Measurements from ENCODE around the gene FBLL1.
"Not testable (repeated sequence)": the region's sequence is repeated elsewhere in the genome, so short reads cannot be mapped to it uniquely, and the experiment has no call there.

FBLL1 gene

DNA sequence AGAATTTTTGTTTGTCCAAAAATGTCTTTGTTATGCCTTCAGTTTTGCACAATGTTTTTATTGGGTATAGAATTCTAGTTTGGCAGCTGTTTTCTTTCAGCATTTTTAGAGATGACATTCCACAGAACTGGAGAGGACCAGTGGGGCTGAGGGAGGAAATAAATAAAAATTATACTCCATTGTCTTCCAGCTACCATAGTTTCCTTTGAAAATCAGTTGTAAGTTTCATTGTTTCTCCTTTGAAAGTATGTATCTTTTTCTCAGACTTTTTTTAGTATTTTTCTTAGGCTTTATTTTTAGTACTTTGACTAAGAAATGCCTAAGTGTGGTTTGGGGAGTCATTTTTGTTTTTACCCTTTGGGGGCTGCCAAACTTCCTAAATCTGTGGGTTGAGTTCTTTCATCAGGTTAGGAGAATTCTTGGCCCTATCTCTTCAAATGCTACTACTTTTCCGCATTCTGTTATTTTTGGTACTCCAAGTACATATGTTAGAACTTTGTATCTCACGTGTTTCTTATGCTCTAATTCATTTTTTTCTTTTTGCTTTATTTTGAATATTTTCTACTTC is 15.2 kb upstream of the FBLL1 start:
- Histone ChIP-seq H3K4me3 (no peak overlapping the region), H3K27ac (no peak overlapping the region), H3K4me1 (no peaks in the 10 kb centered on the region), H3K36me3 (peaks cover 97 to 100% (median 99%) of the 10 kb centered on the region in 11 experiments), H4K20me1 (peaks cover 0 to 17% (median 4%) of the 10 kb centered on the region in 11 experiments; a peak in 5 of 22 replicates), H3K9me3 (replicated peaks in 1 of 11) (peaks cover 11 to 24% (median 22%) of the 10 kb centered on the region in 11 experiments), H3K9ac (no peak overlapping the region), H3K27me3 (no peaks in the 10 kb centered on the region), H3K4me2 (no peak overlapping the region)
- no peak for TF ChIP-seq Cebpa-rat (IDR thresholded peaks at IDR 0.05)

DNA sequence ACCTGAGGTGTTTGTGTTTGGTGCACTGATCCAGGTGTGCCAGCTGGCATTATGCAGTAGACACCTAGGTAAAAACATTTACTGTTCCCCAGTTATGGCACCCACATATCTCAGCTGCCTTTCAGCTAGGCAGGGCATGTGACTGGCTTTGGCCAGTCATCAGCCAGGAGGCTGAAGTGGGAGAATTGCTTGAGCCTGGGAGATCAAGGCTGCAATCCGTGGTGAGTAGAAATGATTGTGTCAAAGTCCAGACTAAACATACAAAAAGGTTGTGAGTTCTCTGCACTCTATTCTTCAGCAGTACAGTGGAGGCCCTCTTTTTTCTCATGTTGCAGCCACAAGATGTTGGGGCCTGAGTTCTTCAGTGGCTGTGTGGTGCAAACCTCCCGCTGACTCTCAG is 3.2 kb upstream of the FBLL1 start:
- Histone ChIP-seq H3K27ac (no peak overlapping the region), H3K4me1 (no peaks in the 10 kb centered on the region), H3K4me3 (no peak overlapping the region), H4K20me1 (no peaks in the 10 kb centered on the region), H3K4me2 (no peak overlapping the region), H3K36me3 (peaks cover 0 to 30% (median 14%) of the 10 kb centered on the region in 11 experiments; a peak in 15 of 22 replicates), H3K9me3 (replicated peaks in 1 of 11) (peaks cover 0 to 11% (median 5%) of the 10 kb centered on the region in 11 experiments; a peak in 8 of 22 replicates), H3K9ac (no peak overlapping the region), H3K27me3 (no peaks in the 10 kb centered on the region)
- no peak for TF ChIP-seq Cebpa-rat (IDR thresholded peaks at IDR 0.05)

DNA sequence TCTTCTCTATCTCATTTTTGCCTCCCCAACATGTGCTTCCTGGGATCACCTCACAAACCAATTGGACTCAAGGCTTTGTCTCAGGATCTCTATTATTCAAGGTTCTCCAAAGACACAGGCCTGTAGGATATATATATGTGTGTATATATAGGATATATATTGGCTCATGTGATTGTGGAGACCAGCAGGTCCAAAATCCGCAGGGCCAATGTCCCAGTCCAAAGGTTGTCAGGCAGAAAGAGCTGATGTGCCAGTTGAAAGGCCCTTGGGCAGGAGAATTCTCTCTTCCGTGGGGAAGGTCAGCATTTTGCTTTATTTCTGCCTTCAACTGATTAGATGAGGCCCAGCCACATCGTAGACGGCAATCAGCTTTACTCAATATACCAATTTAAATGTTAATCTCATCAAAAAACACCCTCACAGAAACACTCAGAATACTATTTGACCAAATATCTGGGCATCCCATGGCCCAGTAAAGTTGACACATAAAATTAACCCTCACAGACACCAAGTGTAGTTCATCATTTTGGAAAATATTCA is 1.3 kb upstream of the FBLL1 start:
- H3K4me3 ChIP-seq, result no peak overlapping the region
- H3K4me2 ChIP-seq, result no peak overlapping the region
- TF ChIP-seq Cebpa-rat (IDR thresholded peaks at IDR 0.05), result no peak
- H4K20me1 ChIP-seq, result no peaks in the 10 kb centered on the region; a peak in 1 of 22 replicates
- H3K36me3 ChIP-seq, result peaks cover 0 to 10% (median 3%) of the 10 kb centered on the region in 11 experiments; a peak in 6 of 22 replicates
- H3K27me3 ChIP-seq, result no peaks in the 10 kb centered on the region
- no peak overlapping the region for H3K27ac ChIP-seq
- no peaks in the 10 kb centered on the region for H3K4me1 ChIP-seq
- no peak overlapping the region for H3K9ac ChIP-seq
- H3K9me3 ChIP-seq (replicated peaks in 1 of 11), result peaks cover 0 to 11% (median 5%) of the 10 kb centered on the region in 11 experiments; a peak in 8 of 22 replicates

DNA sequence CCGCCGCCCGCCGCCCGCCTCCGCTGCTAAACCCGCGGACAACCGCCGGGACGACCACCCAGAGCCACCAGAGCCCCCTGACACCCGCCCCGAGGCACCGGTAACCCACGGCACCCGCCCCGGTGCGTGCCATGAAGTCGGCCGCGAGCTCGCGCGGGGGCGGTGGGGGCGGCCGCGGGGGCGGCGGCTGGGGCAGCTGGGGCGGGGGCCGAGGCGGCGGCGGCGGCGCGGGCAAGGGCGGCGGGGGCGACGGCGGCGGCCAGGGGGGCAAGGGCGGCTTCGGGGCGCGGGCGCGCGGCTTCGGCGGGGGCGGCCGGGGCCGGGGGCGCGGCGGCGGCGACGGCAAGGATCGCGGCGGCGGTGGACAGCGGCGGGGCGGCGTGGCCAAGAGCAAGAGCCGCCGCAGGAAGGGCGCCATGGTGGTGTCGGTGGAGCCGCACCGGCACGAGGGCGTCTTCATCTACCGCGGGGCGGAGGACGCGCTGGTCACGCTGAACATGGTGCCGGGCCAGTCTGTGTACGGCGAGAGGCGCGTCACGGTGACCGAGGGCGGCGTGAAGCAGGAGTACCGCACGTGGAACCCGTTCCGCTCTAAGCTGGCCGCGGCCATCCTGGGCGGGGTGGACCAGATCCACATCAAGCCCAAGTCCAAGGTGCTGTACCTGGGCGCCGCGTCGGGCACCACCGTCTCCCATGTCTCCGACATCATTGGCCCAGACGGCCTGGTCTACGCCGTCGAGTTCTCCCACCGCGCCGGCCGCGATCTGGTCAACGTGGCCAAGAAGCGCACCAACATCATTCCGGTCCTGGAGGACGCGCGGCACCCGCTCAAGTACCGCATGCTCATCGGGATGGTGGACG is 499 bp downstream of the FBLL1 start:
- Histone ChIP-seq H4K20me1 (no peaks in the 10 kb centered on the region; a peak in 1 of 22 replicates), H3K36me3 (no peaks in the 10 kb centered on the region), H3K9ac (no peak overlapping the region), H3K27me3 (no peaks in the 10 kb centered on the region), H3K9me3 (replicated peaks in 1 of 11) (peaks cover 0 to 11% (median 5%) of the 10 kb centered on the region in 11 experiments; a peak in 8 of 22 replicates), H3K4me2 (no peak overlapping the region), H3K4me3 (no peak overlapping the region), H3K4me1 (no peaks in the 10 kb centered on the region), H3K27ac (no peak overlapping the region)
- TF ChIP-seq Cebpa-rat (IDR thresholded peaks at IDR 0.05), result no peak

DNA sequence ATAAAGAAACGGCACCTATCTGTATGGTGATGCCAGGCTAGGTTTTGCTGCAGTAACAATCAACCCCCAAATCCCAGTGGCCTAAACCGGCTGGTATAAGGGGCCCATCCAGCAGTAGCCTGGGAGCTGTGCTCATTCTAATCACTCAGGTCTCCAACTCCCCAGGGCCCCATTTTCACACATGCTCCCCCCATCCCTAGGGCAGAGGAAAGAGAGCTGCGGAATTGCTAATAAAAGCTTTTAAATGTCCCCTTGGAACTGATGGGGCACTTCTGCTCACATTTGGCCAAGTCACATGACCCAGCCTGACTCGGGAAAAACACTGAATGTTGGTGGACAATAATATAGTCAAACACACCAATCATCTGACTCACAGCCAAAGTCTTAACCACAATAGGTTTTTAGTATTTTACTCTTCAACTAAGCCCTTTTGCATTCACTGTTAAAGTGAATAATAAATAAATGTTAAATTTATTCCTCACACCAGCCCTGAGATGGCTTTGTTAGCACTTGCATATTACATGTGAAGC is 1.6 kb downstream of the FBLL1 start:
- TF ChIP-seq Cebpa-rat (IDR thresholded peaks at IDR 0.05), result no peak
- H3K27ac ChIP-seq, result no peak overlapping the region

DNA sequence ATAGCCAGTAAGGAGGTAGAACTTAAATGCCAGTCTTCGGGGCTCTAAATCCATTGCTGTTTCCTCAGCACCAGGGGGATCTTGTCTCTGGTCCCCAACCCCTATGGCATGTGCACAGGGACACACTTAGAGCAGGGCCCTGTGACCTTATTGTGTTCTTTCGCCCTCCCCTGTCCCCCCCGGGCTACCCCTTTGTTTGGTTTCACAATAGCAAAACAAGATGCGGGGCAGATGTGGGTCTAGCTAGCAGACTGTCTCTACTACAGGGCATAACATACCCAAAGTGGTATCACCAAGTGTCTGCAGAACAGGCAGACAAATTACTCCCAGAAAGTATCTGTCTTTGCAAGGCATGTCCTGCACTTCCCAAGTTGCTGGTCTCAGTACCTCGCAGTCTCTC is 2.1 kb downstream of the FBLL1 start:
- H3K36me3 ChIP-seq, result no peaks in the 10 kb centered on the region
- H4K20me1 ChIP-seq, result no peaks in the 10 kb centered on the region; a peak in 1 of 22 replicates
- H3K9ac ChIP-seq, result no peak overlapping the region
- no peak overlapping the region for H3K4me2 ChIP-seq
- no peaks in the 10 kb centered on the region for H3K4me1 ChIP-seq
- H3K4me3 ChIP-seq, result no peak overlapping the region
- H3K27ac ChIP-seq, result no peak overlapping the region
- TF ChIP-seq Cebpa-rat (IDR thresholded peaks at IDR 0.05), result no peak
- H3K27me3 ChIP-seq, result no peaks in the 10 kb centered on the region
- peaks cover 0 to 11% (median 5%) of the 10 kb centered on the region in 11 experiments; a peak in 8 of 22 replicates for H3K9me3 ChIP-seq (replicated peaks in 1 of 11)

More for the DNA sequence above, 1.6 kb downstream of the FBLL1 start:
- no peak overlapping the region for H3K4me2 ChIP-seq
- no peak overlapping the region for H3K4me3 ChIP-seq
- no peaks in the 10 kb centered on the region for H3K27me3 ChIP-seq
- peaks cover 0 to 11% (median 5%) of the 10 kb centered on the region in 11 experiments; a peak in 8 of 22 replicates for H3K9me3 ChIP-seq (replicated peaks in 1 of 11)
- no peaks in the 10 kb centered on the region; a peak in 1 of 22 replicates for H4K20me1 ChIP-seq
- no peaks in the 10 kb centered on the region for H3K4me1 ChIP-seq
- no peak overlapping the region for H3K9ac ChIP-seq
- no peaks in the 10 kb centered on the region for H3K36me3 ChIP-seq

DNA sequence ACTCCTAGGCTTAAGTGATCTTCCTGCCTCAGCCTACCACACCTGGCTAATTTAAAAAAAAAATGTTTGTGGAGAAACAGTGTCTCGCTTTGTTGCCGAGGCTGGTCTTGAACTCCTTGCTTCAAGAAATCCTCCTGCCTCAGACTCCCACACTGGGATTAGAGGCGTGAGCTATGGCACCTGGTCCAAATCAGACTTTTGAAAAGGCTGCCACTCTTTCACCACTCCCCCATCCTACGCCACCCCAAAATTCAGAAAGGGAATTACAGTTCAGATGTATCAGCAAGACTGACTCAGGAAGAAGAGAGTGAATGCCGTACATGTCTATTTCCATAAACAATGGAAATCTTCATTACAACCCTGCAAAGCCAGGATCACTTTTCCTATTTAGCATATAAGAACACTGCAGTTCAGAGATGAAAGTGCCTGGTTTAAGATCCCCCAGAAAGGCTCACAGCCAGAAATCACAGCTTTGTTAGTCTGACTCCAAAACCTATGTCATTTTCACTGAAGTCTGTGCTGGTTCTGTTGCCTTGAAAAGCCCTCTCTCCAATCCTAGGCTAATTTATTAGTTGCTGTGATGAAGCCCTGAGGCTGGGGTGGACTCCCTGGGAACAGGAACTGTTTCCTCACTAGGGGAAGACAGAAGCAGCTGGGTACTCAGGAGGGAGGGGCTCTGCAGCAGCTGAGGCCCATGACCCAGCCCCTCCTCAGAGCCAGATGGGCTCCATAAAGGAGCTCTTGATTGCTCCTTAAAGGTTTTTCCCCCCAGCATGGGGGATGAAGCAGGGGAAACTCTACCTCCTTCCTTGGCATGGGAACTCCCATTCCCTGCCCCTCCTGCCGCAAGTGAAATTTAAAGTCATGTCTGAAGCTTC is 3.1 kb downstream of the FBLL1 start:
- H3K4me1 ChIP-seq, result no peaks in the 10 kb centered on the region

DNA sequence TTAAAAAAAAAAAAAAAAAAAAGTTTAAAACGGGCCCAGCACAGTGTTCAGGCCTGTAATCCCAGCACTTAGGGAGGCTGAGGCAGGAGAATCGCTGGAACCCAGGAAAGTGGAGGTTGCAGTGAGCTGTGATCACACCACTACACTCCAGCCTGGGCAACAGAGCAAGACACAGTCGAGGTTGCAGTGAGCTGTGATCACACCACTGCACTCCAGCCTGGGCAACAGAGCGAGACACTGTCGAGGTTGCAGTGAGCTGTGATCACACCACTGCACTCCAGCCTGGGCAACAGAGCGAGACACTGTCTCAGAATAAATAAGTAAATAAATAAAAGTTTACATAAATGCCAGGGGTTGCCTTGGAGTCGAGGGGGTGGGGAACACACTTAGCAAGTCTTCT is 5.2 kb downstream of the FBLL1 start:
- not testable (repeated sequence) for H3K4me2 ChIP-seq, H3K4me3 ChIP-seq, H3K36me3 ChIP-seq, H3K27me3 ChIP-seq, H3K27ac ChIP-seq, H4K20me1 ChIP-seq, H3K9ac ChIP-seq, H3K4me1 ChIP-seq
- peaks cover 0 to 10% (median 5%) of the 10 kb centered on the region in 11 experiments; a peak in 7 of 22 replicates for H3K9me3 ChIP-seq (replicated peaks in 1 of 11)

More for the DNA sequence above, 3.1 kb downstream of the FBLL1 start:
- peaks cover 0 to 11% (median 5%) of the 10 kb centered on the region in 11 experiments; a peak in 8 of 22 replicates for H3K9me3 ChIP-seq (replicated peaks in 1 of 11)
- H3K4me2 ChIP-seq, result no peak overlapping the region
- no peak overlapping the region for H3K27ac ChIP-seq
- no peaks in the 10 kb centered on the region; a peak in 1 of 22 replicates for H4K20me1 ChIP-seq
- no peak overlapping the region for H3K4me3 ChIP-seq
- no peak overlapping the region for H3K9ac ChIP-seq
- no peaks in the 10 kb centered on the region for H3K27me3 ChIP-seq
- H3K36me3 ChIP-seq, result no peaks in the 10 kb centered on the region
- no peak for TF ChIP-seq Cebpa-rat (IDR thresholded peaks at IDR 0.05)

Measured in BLaER1 treated with 17β-estradiol and CSF1 and Interleukin-3, amounts not matched to agents 10 nM and 100 nM (cell line).